HepG2 (cell line): Measurements from ENCODE around the gene LSM6. TPM values are rescaled to one million over a fixed set of nuclear protein-coding genes. Genes with fewer than 3 reads are reported as not detected.
A peak's percentile ranks its signal among the peaks of the same experiment; 100 is the strongest.

Experiments used
- ARID5B ChIP-seq: IDR thresholded peaks from 2 replicates; pipeline ENCODE4 v1.4.0; 2020; ENCODE audit warnings: mild to moderate bottlenecking, missing genetic modification reagents
- BCL6 ChIP-seq: IDR thresholded peaks from 2 replicates; pipeline ENCODE4 v1.6.1; 2016; ENCODE audit warnings: missing genetic modification reagents, missing compliant biosample characterization
- CHD4 ChIP-seq: fragments of 200-600 bp; sonication (generic); IDR thresholded peaks from 2 replicates; pipeline ENCODE4 v1.7.0; 2017; ENCODE audit warnings: mild to moderate bottlenecking, low read length, borderline replicate concordance
- DNMT1 ChIP-seq: sonication (generic); formaldehyde crosslinking; IDR thresholded peaks from 2 replicates; pipeline ENCODE4 v1.5.1; 2020; ENCODE audit warnings: mild to moderate bottlenecking, missing genetic modification reagents
- FOXC1 ChIP-seq: sonication (generic); formaldehyde crosslinking; IDR thresholded peaks from 2 replicates; pipeline ENCODE4 v1.8.0; 2022; ENCODE audit warnings: mild to moderate bottlenecking, missing genetic modification reagents, borderline replicate concordance
- FOXM1 ChIP-seq: sonication (generic); formaldehyde crosslinking; IDR thresholded peaks from 2 replicates; pipeline ENCODE4 v1.5.0; 2020; ENCODE audit warnings: missing genetic modification reagents
- HMG20A ChIP-seq: IDR thresholded peaks from 2 replicates; pipeline ENCODE4 v1.6.1; 2016; ENCODE audit warnings: borderline replicate concordance
- HMG20B ChIP-seq: conservative IDR thresholded peaks from 2 replicates; pipeline ENCODE4 v1.6.1; 2016; ENCODE audit warnings: missing genetic modification reagents, missing compliant biosample characterization
- HMGA1 ChIP-seq: sonication (generic); formaldehyde crosslinking; conservative IDR thresholded peaks from 2 replicates; pipeline ENCODE4 v1.4.0; 2020; ENCODE audit warnings: missing genetic modification reagents
- HNRNPL ChIP-seq: fragments of 200-400 bp; formaldehyde crosslinking; IDR thresholded peaks from 2 replicates; pipeline ENCODE4 v1.6.1; 2017; ENCODE audit warnings: mild to moderate bottlenecking, low read depth, low read length
- HOXD1 ChIP-seq: sonication (generic); formaldehyde crosslinking; IDR thresholded peaks from 2 replicates; pipeline ENCODE4 v1.5.0; 2020; ENCODE audit warnings: missing genetic modification reagents
- IKZF5 ChIP-seq: IDR thresholded peaks from 2 replicates; pipeline ENCODE4 v1.6.1; 2018; ENCODE audit warnings: missing genetic modification reagents, mild to moderate bottlenecking, missing compliant biosample characterization
- RFX5 ChIP-seq: IDR thresholded peaks from 2 replicates; pipeline ENCODE4 v1.6.1; 2011; ENCODE audit warnings: low read depth, low read length, improper control_type of control experiment
- SMYD3 ChIP-seq: sonication (generic); formaldehyde crosslinking; IDR thresholded peaks from 2 replicates; pipeline ENCODE4 v1.8.1; 2023; ENCODE audit warnings: mild to moderate bottlenecking, missing genetic modification reagents
- SNAPC5 ChIP-seq: sonication (generic); formaldehyde crosslinking; IDR thresholded peaks from 2 replicates; pipeline ENCODE4 v1.8.1; 2023; ENCODE audit warnings: mild to moderate bottlenecking, missing genetic modification reagents, borderline replicate concordance
- SOX6 ChIP-seq, 2 experiments: fragments of 450-650 bp in 1 of 2; sonication (generic) in 1 of 2; formaldehyde crosslinking in 1 of 2; IDR thresholded peaks; 2 replicates each; pipeline versions ENCODE4 v1.4.0 to v1.6.1; 2017 to 2020; ENCODE audit warnings: antibody characterized with exemption in 1 of 2, mild to moderate bottlenecking in 1 of 2, missing genetic modification reagents in 1 of 2
- ZFP62 ChIP-seq: sonication (generic); formaldehyde crosslinking; IDR thresholded peaks from 2 replicates; pipeline ENCODE4 v1.4.0; 2020; ENCODE audit warnings: missing genetic modification reagents
- ZFY ChIP-seq: sonication (generic); formaldehyde crosslinking; IDR thresholded peaks from 2 replicates; pipeline ENCODE4 v1.4.0; 2020; ENCODE audit warnings: missing genetic modification reagents
- ZNF101 ChIP-seq: sonication (generic); formaldehyde crosslinking; IDR thresholded peaks from 2 replicates; pipeline ENCODE4 v1.4.0; 2020; ENCODE audit warnings: mild to moderate bottlenecking, low read depth, missing genetic modification reagents, borderline replicate concordance
- ZNF207 ChIP-seq: fragments of 450-650 bp; IDR thresholded peaks from 2 replicates; pipeline ENCODE4 v1.6.1; 2016; ENCODE audit warnings: antibody characterized with exemption, borderline replicate concordance
- ZNF572 ChIP-seq: sonication (generic); formaldehyde crosslinking; IDR thresholded peaks from 2 replicates; pipeline ENCODE4 v1.5.1; 2020; ENCODE audit warnings: mild to moderate bottlenecking, missing genetic modification reagents
- ZNF770 ChIP-seq: sonication (generic); formaldehyde crosslinking; IDR thresholded peaks from 2 replicates; pipeline ENCODE4 v1.5.0; 2020; ENCODE audit warnings: mild to moderate bottlenecking, missing genetic modification reagents
- polyA plus RNA-seq, 8 experiments: library from polyadenylated mRNA; depleted of rRNA in 3 of 8; stranded (reverse) in 7 of 8; unstranded in 1 of 8; fragments of >200 nt; fragmentation: Illumina TruSeq in 4 of 8; extraction: Trizol in 4 of 8; gene quantifications; 2 replicates each; pipeline versions ENCODE4 v1.2.1 to v1.2.3, GENCODE V29; 2011 to 2016; ENCODE audit warnings: low read depth in 4 of 8, missing spikeins in 1 of 8, mixed read lengths in 1 of 8; ENCODE audit not compliant: insufficient read depth in 1 of 8
- total RNA-seq, 5 experiments: library from RNA; depleted of rRNA; stranded (reverse); fragments of >200 nt; fragmentation: Illumina TruSeq; extraction: Trizol; gene quantifications; 2 replicates each; pipeline ENCODE4 v1.2.3, GENCODE V29; 2016; ENCODE audit warnings: low read depth in 1 of 5
- TF ChIP-seq, protein P1 (sequence below): sonication (generic); formaldehyde crosslinking; IDR thresholded peaks from 2 replicates; pipeline ENCODE4 v1.4.0; 2020; ENCODE audit warnings: missing genetic modification reagents, mild to moderate bottlenecking, borderline replicate concordance
- TF ChIP-seq, protein P2 (sequence below): sonication (generic); formaldehyde crosslinking; IDR thresholded peaks from 2 replicates; pipeline ENCODE4 v1.4.0; 2020; ENCODE audit warnings: missing genetic modification reagents

LSM6 gene
- total and polyA plus RNA-seq, 2 of the 13 experiments (the other 11 are each of a cell fraction or from before 2014, with no cell fraction given), result 14.6 to 83.3 TPM

DNA sequence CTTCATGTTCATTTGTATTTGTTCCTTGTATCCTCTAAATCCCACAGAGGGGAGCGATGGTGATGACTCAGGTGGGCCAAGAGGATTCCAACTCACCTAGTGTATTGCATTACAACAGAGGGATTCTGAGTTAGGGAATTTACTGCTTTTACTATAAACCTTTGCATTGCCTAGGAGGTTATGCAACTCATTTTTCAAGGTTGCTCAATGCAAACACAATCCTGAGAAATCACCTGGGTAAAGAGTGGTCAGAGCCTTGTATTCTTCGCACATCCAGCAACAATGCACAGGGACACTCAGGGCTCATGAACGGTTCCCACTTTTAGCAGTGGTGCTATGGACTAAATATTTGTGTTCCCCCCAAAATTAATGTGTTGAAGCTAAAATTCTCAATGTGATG is 28.6 kb upstream of the LSM6 start (continued):
- TF ChIP-seq DNMT1, result no peak
- peak; percentile 42; the same call in 1 of the 2 replicates for TF ChIP-seq ARID5B (CRISPR knock-in tag)
- TF ChIP-seq FOXM1 (CRISPR knock-in tag), result no peak
- no peak for TF ChIP-seq RFX5
- no peak for TF ChIP-seq ZNF770 (CRISPR knock-in tag)
- no peak for TF ChIP-seq HOXD1
- no peak for TF ChIP-seq ZNF207
- TF ChIP-seq SMYD3 (CRISPR knock-in tag), result no peak
- TF ChIP-seq, protein P1, sequence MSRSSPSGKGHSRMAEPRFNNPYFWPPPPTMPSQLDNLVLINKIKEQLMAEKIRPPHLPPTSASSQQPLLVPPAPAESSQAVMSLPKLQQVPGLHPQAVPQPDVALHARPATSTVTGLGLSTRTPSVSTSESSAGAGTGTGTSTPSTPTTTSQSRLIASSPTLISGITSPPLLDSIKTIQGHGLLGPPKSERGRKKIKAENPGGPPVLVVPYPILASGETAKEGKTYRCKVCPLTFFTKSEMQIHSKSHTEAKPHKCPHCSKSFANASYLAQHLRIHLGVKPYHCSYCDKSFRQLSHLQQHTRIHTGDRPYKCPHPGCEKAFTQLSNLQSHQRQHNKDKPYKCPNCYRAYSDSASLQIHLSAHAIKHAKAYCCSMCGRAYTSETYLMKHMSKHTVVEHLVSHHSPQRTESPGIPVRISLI (CRISPR knock-in tag), result no peak
- TF ChIP-seq, protein P2, sequence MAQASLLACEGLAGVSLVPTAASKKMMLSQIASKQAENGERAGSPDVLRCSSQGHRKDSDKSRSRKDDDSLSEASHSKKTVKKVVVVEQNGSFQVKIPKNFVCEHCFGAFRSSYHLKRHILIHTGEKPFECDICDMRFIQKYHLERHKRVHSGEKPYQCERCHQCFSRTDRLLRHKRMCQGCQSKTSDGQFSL (CRISPR knock-in tag), result no peak
- no peak for TF ChIP-seq ZFP62 (CRISPR knock-in tag)
- TF ChIP-seq SNAPC5, result no peak
- TF ChIP-seq ZNF572, result no peak
- TF ChIP-seq BCL6, result no peak
- TF ChIP-seq CHD4, result no peak
- TF ChIP-seq HMGA1 (CRISPR knock-in tag), result no peak
- 0 out of 2 replicates have a peak, but pooled peaks have one; percentile 24 for TF ChIP-seq HMG20A (CRISPR knock-in tag)
- no peak for TF ChIP-seq HMG20B (CRISPR knock-in tag)
- TF ChIP-seq HNRNPL, result no peak
- TF ChIP-seq IKZF5, result no peak
- no peak for TF ChIP-seq ZNF101 (CRISPR knock-in tag)
- no peak for TF ChIP-seq SOX6 (IDR thresholded peaks at IDR 0.05)
- TF ChIP-seq SOX6 (CRISPR knock-in tag; IDR thresholded peaks at IDR 0.05), result peak; percentile 21; the same call in 1 of the 2 replicates
- no peak for TF ChIP-seq ZFY (CRISPR knock-in tag)
- TF ChIP-seq FOXC1 (CRISPR knock-in tag), result no peak
